Measurements from ENCODE around the gene EFHD1. TPM values are rescaled to one million over a fixed set of nuclear protein-coding genes. Genes with fewer than 3 reads are reported as not detected.
"Not testable (repeated sequence)": the region's sequence is repeated elsewhere in the genome, so short reads cannot be mapped to it uniquely, and the experiment has no call there.

EFHD1 gene
- total RNA-seq, 4 donors from 2014 or later = 13.3 to 23.7 (median 15.3) TPM

GRCh38 chr2:232674491-232674890 is 41.1 kb downstream of the EFHD1 start:
- H3K27ac ChIP-seq (replicated peaks in 1 of 4) = no peak overlapping the region
- no peak for TF ChIP-seq POLR2AphosphoS5 (IDR thresholded peaks at IDR 0.05)
- TF ChIP-seq EP300 (IDR thresholded peaks at IDR 0.05) = no peak
- no peak for TF ChIP-seq CTCF (IDR thresholded peaks at IDR 0.05)
- no peak for TF ChIP-seq POLR2A (IDR thresholded peaks at IDR 0.05; ENCODE audit: low read depth)
- H3K27me3 ChIP-seq = peaks cover 0 to 3% (median 0%) of the 10 kb centered on the region in 4 donors
- 76% methylated on average over 6 of the region's 6 CpGs for WGBS
- DNase-seq (ENCODE audit: extremely low spot score) = no peak
- no peaks in the 10 kb centered on the region for H3K4me1 ChIP-seq
- no peaks in the 10 kb centered on the region for H3K9me3 ChIP-seq
- intact Hi-C loops (cut with DNase I) = no loop called here
- peaks cover 0 to 57% (median 5%) of the 10 kb centered on the region in 4 donors for H3K36me3 ChIP-seq
- H3K4me3 ChIP-seq = no peak overlapping the region

GRCh38 chr2:232675381-232675780 is 42.0 kb downstream of the EFHD1 start:
- Histone ChIP-seq H3K4me1 (no peaks in the 10 kb centered on the region), H3K9me3 (no peaks in the 10 kb centered on the region), H3K36me3 (peaks cover 0 to 57% (median 5%) of the 10 kb centered on the region in 4 donors), H3K27me3 (no peaks in the 10 kb centered on the region), H3K4me3 (no peak overlapping the region), H3K27ac (replicated peaks in 1 of 4) (no peak overlapping the region)
- intact Hi-C loops (cut with DNase I) = no loop called here
- DNase-seq (ENCODE audit: extremely low spot score) = no peak
- TF ChIP-seq EP300 (IDR thresholded peaks at IDR 0.05) (no peak), POLR2A (IDR thresholded peaks at IDR 0.05; ENCODE audit: low read depth) (no peak), POLR2AphosphoS5 (IDR thresholded peaks at IDR 0.05) (no peak), CTCF (IDR thresholded peaks at IDR 0.05) (no peak)
- WGBS = 87% methylated on average over 10 of the region's 10 CpGs

- intact Hi-C loops (cut with DNase I) = no loop called here
- Histone ChIP-seq H3K4me3 (no peak overlapping the region), H3K27me3 (peaks cover 0 to 9% (median 0%) of the 10 kb centered on the region in 4 donors), H3K27ac (replicated peaks in 1 of 4) (no peak overlapping the region), H3K4me1 (no peaks in the 10 kb centered on the region), H3K36me3 (peaks cover 0 to 37% (median 0%) of the 10 kb centered on the region in 4 donors), H3K9me3 (no peaks in the 10 kb centered on the region)
- DNase-seq (ENCODE audit: extremely low spot score) = no peak
- 88% methylated on average over 7 of the region's 7 CpGs for WGBS
- TF ChIP-seq EP300 (IDR thresholded peaks at IDR 0.05) (no peak), POLR2AphosphoS5 (IDR thresholded peaks at IDR 0.05) (no peak), CTCF (IDR thresholded peaks at IDR 0.05) (no peak), POLR2A (IDR thresholded peaks at IDR 0.05; ENCODE audit: low read depth) (no peak)
Measured at GRCh38 chr2:232680006-232680405, 46.6 kb downstream of the EFHD1 start.

- 85% methylated on average over 10 of the region's 10 CpGs for WGBS
- intact Hi-C loops (cut with DNase I) = no loop called here
- peaks cover 0 to 22% (median 0%) of the 10 kb centered on the region in 4 donors for H3K36me3 ChIP-seq
- no peak for TF ChIP-seq POLR2A (IDR thresholded peaks at IDR 0.05; ENCODE audit: low read depth)
- no peak for TF ChIP-seq POLR2AphosphoS5 (IDR thresholded peaks at IDR 0.05)
- no peak for TF ChIP-seq EP300 (IDR thresholded peaks at IDR 0.05)
- no peak for TF ChIP-seq CTCF (IDR thresholded peaks at IDR 0.05)
- H3K27ac ChIP-seq (replicated peaks in 1 of 4) = no peak overlapping the region
- no peak overlapping the region for H3K4me3 ChIP-seq
- peaks cover 0 to 9% (median 0%) of the 10 kb centered on the region in 4 donors for H3K27me3 ChIP-seq
- no peaks in the 10 kb centered on the region for H3K9me3 ChIP-seq
- no peak for DNase-seq (ENCODE audit: extremely low spot score)
- no peaks in the 10 kb centered on the region for H3K4me1 ChIP-seq
Measured at GRCh38 chr2:232681527-232681926, 48.1 kb downstream of the EFHD1 start.

GRCh38 chr2:232683368-232683767 is 50.0 kb downstream of the EFHD1 start:
- WGBS = 48% methylated on average over 1 of the region's 1 CpG
- DNase-seq (ENCODE audit: extremely low spot score) = no peak
- peaks cover 0 to 9% (median 0%) of the 10 kb centered on the region in 4 donors for H3K27me3 ChIP-seq
- intact Hi-C loops (cut with DNase I) = no loop called here
- H3K4me3 ChIP-seq = no peak overlapping the region
- H3K27ac ChIP-seq (replicated peaks in 1 of 4) = no peak overlapping the region
- H3K4me1 ChIP-seq = no peaks in the 10 kb centered on the region
- no peaks in the 10 kb centered on the region for H3K9me3 ChIP-seq
- TF ChIP-seq POLR2A (IDR thresholded peaks at IDR 0.05; ENCODE audit: low read depth) = no peak
- no peak for TF ChIP-seq CTCF (IDR thresholded peaks at IDR 0.05)
- no peak for TF ChIP-seq EP300 (IDR thresholded peaks at IDR 0.05)
- no peak for TF ChIP-seq POLR2AphosphoS5 (IDR thresholded peaks at IDR 0.05)
- H3K36me3 ChIP-seq = peaks cover 0 to 11% (median 0%) of the 10 kb centered on the region in 4 donors

GRCh38 chr2:232685391-232685790 is 52.0 kb downstream of the EFHD1 start:
- H3K4me3 ChIP-seq; H3K27me3 ChIP-seq; DNase-seq (ENCODE audit: extremely low spot score); H3K27ac ChIP-seq (replicated peaks in 1 of 4); intact Hi-C loops (cut with DNase I); H3K9me3 ChIP-seq; H3K4me1 ChIP-seq: not testable (repeated sequence)
- peaks cover 0 to 11% (median 0%) of the 10 kb centered on the region in 4 donors for H3K36me3 ChIP-seq
- WGBS = 87% methylated on average over 6 of the region's 6 CpGs

Measured in esophagus muscularis mucosa (tissue), 4 donors.